Thyroid gland (tissue), 4 donors: ENCODE data around the gene DSG3.

ENCODE experiments used
- POLR2A ChIP-seq, 2 donors: fragments of 450-650 bp; IDR thresholded peaks; one replicate each; pipeline ENCODE4 v1.6.1; 2017; ENCODE audit warnings: antibody characterized with exemption in 2 of 2, mild to moderate bottlenecking in 2 of 2, moderate library complexity in 1 of 2
- TF ChIP-seq, protein P1 (sequence below), 6 experiments: fragments of 200-600 bp in 3 of 6; fragments of 450-650 bp in 3 of 6; sonication (generic) in 3 of 6; IDR thresholded peaks; one replicate each; pipeline ENCODE4 v1.5.1; 2016 to 2019; ENCODE audit warnings: antibody characterized with exemption in 6 of 6, mild to moderate bottlenecking in 2 of 6, inconsistent platforms in 1 of 6, moderate library complexity in 1 of 6

DNA sequence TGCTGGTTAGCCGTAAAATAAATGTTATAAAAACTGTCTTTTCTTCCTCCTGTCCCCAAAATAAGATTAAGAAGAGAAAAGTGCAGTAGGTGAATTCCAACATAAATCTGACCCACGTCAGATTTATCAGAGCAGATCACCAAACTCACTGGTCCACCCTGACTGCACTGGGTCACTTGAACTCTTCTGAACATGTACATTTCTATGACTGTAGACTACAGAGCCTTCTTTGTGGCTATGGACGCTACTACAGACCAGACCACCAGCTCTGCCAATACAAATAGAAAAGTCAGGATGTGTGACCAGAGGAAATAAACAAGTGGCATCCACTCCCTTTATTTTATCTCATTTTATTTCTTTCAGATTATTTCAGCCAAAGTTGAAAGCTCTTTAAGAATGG lies 62.0 kb downstream of the DSG3 start:
- TF ChIP-seq, protein P1, sequence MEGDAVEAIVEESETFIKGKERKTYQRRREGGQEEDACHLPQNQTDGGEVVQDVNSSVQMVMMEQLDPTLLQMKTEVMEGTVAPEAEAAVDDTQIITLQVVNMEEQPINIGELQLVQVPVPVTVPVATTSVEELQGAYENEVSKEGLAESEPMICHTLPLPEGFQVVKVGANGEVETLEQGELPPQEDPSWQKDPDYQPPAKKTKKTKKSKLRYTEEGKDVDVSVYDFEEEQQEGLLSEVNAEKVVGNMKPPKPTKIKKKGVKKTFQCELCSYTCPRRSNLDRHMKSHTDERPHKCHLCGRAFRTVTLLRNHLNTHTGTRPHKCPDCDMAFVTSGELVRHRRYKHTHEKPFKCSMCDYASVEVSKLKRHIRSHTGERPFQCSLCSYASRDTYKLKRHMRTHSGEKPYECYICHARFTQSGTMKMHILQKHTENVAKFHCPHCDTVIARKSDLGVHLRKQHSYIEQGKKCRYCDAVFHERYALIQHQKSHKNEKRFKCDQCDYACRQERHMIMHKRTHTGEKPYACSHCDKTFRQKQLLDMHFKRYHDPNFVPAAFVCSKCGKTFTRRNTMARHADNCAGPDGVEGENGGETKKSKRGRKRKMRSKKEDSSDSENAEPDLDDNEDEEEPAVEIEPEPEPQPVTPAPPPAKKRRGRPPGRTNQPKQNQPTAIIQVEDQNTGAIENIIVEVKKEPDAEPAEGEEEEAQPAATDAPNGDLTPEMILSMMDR (IDR thresholded peaks at IDR 0.05), result no peak
- TF ChIP-seq POLR2A (IDR thresholded peaks at IDR 0.05), result no peak
